ENCODE measurements around the gene PRKCE. TPM values are rescaled to one million over a fixed set of nuclear protein-coding genes. Genes with fewer than 3 reads are reported as not detected.

The PRKCE gene
- total RNA-seq, 1 experiment from 2014 or later: 14.0 TPM

DNA sequence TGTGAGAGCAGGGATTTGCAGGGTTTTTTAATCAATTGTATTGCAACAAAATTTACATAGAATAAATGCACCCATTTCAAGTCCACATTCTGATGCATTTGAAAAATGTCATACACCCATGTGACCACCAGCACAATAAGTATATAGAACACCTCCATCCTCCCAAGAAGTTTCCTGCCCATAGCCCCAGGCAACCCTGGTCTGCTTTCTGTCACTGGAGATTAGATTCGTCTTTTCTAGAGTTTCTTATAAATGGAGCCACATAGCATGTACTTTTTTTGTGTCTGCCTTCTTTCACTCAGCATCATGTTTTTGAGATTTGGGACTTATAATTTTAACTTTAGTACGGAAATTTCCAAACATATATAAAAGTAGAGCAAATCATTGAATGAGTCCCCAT lies 518.6 kb downstream of the PRKCE start:
- TF ChIP-seq, protein P1, sequence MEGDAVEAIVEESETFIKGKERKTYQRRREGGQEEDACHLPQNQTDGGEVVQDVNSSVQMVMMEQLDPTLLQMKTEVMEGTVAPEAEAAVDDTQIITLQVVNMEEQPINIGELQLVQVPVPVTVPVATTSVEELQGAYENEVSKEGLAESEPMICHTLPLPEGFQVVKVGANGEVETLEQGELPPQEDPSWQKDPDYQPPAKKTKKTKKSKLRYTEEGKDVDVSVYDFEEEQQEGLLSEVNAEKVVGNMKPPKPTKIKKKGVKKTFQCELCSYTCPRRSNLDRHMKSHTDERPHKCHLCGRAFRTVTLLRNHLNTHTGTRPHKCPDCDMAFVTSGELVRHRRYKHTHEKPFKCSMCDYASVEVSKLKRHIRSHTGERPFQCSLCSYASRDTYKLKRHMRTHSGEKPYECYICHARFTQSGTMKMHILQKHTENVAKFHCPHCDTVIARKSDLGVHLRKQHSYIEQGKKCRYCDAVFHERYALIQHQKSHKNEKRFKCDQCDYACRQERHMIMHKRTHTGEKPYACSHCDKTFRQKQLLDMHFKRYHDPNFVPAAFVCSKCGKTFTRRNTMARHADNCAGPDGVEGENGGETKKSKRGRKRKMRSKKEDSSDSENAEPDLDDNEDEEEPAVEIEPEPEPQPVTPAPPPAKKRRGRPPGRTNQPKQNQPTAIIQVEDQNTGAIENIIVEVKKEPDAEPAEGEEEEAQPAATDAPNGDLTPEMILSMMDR (IDR thresholded peaks at IDR 0.05): no peak
- TF ChIP-seq SIN3A (IDR thresholded peaks at IDR 0.05; ENCODE audit: borderline replicate concordance, insufficient read depth, low read depth, low read length) (no peak), TCF7L2 (IDR thresholded peaks at IDR 0.05; ENCODE audit: low read depth, low read length) (no peak), POLR2AphosphoS5 (IDR thresholded peaks at IDR 0.05; ENCODE audit: low read depth, low read length) (no peak), REST (IDR thresholded peaks at IDR 0.05; ENCODE audit: insufficient read depth in 1 of 2, low read depth in 2 of 2, low read length in 1 of 2) (no peak)
- ATAC-seq (no peak), DNase-seq (ENCODE audit: low read depth, low spot score) (no peak)
- in situ Hi-C loops (cut with HindIII; ENCODE audit: low pct_unique_long_range_greater_than_20kb, low sequenced_read_pairs) (no loop called here), intact Hi-C loops (cut with micrococcal nuclease; ENCODE audit: unreplicated experiment) (no loop called here)
- Histone ChIP-seq H3K4me3 (ENCODE audit: low read depth in 2 of 2, low read length in 2 of 2) (no peak overlapping the region), H3K36me3 (ENCODE audit: control insufficient read depth, insufficient read depth, low read length) (no peaks in the 10 kb centered on the region), H3K27me3 (ENCODE audit: control insufficient read depth, insufficient read depth, low read length) (no peaks in the 10 kb centered on the region), H3K4me1 (ENCODE audit: control insufficient read depth, insufficient read depth, low read length) (peaks cover 3% of the 10 kb centered on the region; the same call in 1 of the 2 replicates), H3K27ac (ENCODE audit: low read length) (no peak overlapping the region), H3K9me3 (ENCODE audit: control insufficient read depth, insufficient read depth, low read depth, low read length) (no peaks in the 10 kb centered on the region)
- ChIA-PET CTCF (no interaction called here), POLR2A (no interaction called here)
- BruUV-seq (replicated peaks): no TSS peak

DNA sequence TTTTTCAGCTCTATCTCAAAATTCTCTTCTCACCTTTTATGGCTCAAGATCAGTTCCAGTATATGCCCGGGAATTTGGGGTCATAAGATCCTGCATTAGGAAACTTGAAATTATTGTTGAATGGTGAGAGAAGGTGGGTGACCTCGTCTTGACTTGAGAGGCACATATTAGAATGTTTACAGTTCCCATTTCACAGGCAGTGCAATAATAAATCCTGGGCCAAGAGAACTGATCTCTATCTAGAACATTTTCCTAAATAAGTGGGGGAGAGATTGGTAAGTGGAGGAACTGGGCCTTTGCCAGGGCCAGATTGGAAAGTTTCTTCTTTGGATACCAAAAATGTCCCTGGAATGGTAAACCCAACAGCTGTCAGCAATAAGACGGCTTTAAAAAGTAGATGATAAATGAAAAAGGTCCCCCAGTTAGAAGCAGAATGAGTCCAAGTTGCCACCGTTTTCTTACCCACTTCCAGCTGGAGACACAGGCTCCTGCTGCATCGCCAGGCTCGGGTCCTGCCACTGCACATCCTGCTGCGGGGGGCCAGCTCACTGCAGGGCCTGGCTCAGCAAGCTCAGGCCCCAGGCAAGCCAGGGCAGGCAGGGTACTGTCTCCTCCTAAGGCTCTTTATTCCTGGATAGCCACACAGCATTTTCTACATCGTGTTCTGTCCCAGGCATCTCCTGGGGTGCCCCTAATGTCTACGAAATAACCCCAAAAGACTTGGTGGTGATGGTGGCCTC lies 519.3 kb downstream of the PRKCE start:
- TF ChIP-seq POLR2AphosphoS5 (IDR thresholded peaks at IDR 0.05; ENCODE audit: low read depth, low read length): no peak
- no peak for TF ChIP-seq REST (IDR thresholded peaks at IDR 0.05; ENCODE audit: insufficient read depth in 1 of 2, low read depth in 2 of 2, low read length in 1 of 2)
- no peak for TF ChIP-seq SIN3A (IDR thresholded peaks at IDR 0.05; ENCODE audit: borderline replicate concordance, insufficient read depth, low read depth, low read length)
- TF ChIP-seq, protein P1 (IDR thresholded peaks at IDR 0.05): no peak
- TF ChIP-seq TCF7L2 (IDR thresholded peaks at IDR 0.05; ENCODE audit: low read depth, low read length): no peak
- POLR2A ChIA-PET: interaction anchor here (0.6 kb wide), 1 partner anchor 295 kb away, joined by 5 read pairs; no protein-coding TSS in a partner anchor
- Histone ChIP-seq H3K9me3 (ENCODE audit: control insufficient read depth, insufficient read depth, low read depth, low read length) (no peaks in the 10 kb centered on the region), H3K4me1 (ENCODE audit: control insufficient read depth, insufficient read depth, low read length) (0 out of 2 replicates have a peak, but pooled peaks cover 3% of the 10 kb centered on the region), H3K27me3 (ENCODE audit: control insufficient read depth, insufficient read depth, low read length) (no peaks in the 10 kb centered on the region), H3K27ac (ENCODE audit: low read length) (no peak overlapping the region), H3K4me3 (ENCODE audit: low read depth in 2 of 2, low read length in 2 of 2) (no peak overlapping the region), H3K36me3 (ENCODE audit: control insufficient read depth, insufficient read depth, low read length) (no peaks in the 10 kb centered on the region)
- DNase-seq (ENCODE audit: low read depth, low spot score) (no peak), ATAC-seq (0 out of 2 replicates have a peak, but pooled peaks have one; percentile 56)
- CTCF ChIA-PET: no interaction called here
- BruUV-seq (replicated peaks): no TSS peak
- in situ Hi-C loops (cut with HindIII; ENCODE audit: low pct_unique_long_range_greater_than_20kb, low sequenced_read_pairs) (no loop called here), intact Hi-C loops (cut with micrococcal nuclease; ENCODE audit: unreplicated experiment) (no loop called here)
